Stimulated activated naive CD8-positive, alpha-beta T cell treated with anti-CD3 and anti-CD28 coated beads, Interleukin-15, amount 100 ng/mL, for 72 hours (primary cell): ENCODE measurements around the gene RAPGEF2.

Experiments
- ATAC-seq: fragments of 150-1000 bp; cut with Tn5 transposase; 2 replicates; pipeline ENCODE4 v1.10.0; 2021; ENCODE audit warnings: mild to moderate bottlenecking, moderate library complexity
- DNase-seq, 2 donors: peaks; one replicate each; pipeline ENCODE4 v3.0.0; 2021 to 2022
- H3K27ac Mint-ChIP-seq, 2 donors: one replicate each; pipeline ENCODE4 v1.8.0; 2022; ENCODE audit warnings: mild to moderate bottlenecking in 2 of 2, mixed read lengths in 2 of 2, moderate library complexity in 2 of 2
- H3K27me3 Mint-ChIP-seq: one replicate; pipeline ENCODE4 v1.8.0; 2022; ENCODE audit warnings: mixed read lengths
- H3K4me1 Mint-ChIP-seq: one replicate; pipeline ENCODE4 v1.8.0; 2022; ENCODE audit warnings: mild to moderate bottlenecking, mixed read lengths
- H3K4me3 Mint-ChIP-seq, 2 donors: one replicate each; pipeline ENCODE4 v1.8.0; 2022; ENCODE audit warnings: mild to moderate bottlenecking in 2 of 2, mixed read lengths in 2 of 2, moderate library complexity in 1 of 2
- H3K9me3 Mint-ChIP-seq, 2 donors: one replicate each; pipeline ENCODE4 v1.8.0; 2022; ENCODE audit warnings: mixed read lengths in 2 of 2

Gene RAPGEF2

DNA sequence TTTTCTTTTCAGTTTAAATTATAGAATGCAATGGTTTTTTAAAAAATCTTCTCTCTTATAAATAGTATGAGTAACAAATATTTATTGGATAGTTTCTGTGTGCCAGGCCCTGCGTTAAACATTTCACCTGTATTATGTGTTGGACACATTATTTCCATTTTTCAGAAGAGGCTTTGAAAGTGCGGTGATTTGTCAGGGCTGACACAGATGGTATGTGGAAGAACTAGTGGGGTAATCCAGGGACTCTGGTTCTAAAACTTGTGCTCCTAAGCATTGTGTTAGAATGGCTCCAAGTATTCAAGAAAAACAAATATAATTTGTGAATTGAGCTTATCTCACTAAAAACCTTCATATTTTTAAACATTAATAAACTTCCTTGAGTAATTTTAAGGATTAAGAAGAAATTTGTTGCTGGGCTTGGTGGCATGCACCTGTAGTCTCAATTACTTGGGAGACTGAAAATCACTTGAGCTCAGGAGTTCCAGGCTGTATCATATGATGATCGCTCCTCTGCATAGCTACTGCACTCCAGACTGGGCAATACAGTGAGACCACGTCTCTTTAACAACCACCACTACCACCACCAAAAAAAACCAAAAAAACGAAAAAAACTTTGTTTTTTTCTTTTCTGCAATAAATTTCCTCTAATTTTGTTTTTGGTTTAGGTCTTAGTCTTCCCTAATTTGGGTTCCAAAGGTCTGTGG is 40.0 kb downstream of the RAPGEF2 start:
- H3K9me3 Mint-ChIP-seq = no peaks in the 10 kb centered on the region
- H3K4me1 Mint-ChIP-seq = peaks cover 16% of the 10 kb centered on the region
- no peak overlapping the region for H3K4me3 Mint-ChIP-seq
- H3K27ac Mint-ChIP-seq = no peak overlapping the region
- no peak for DNase-seq
- H3K27me3 Mint-ChIP-seq = no peaks in the 10 kb centered on the region
- no peak for ATAC-seq

- ATAC-seq = no peak
- H3K9me3 Mint-ChIP-seq = no peaks in the 10 kb centered on the region
- no peaks in the 10 kb centered on the region for H3K27me3 Mint-ChIP-seq
- DNase-seq = no peak
- H3K4me3 Mint-ChIP-seq = no peak overlapping the region
- peaks cover 10% of the 10 kb centered on the region for H3K4me1 Mint-ChIP-seq
- H3K27ac Mint-ChIP-seq = no peak overlapping the region
These were observed 40.8 kb downstream of the RAPGEF2 start for GRCh38 chr4:159143687-159144086.

GRCh38 chr4:159144112-159144694 is 41.3 kb downstream of the RAPGEF2 start:
- Mint-ChIP-seq H3K27ac (no peak overlapping the region), H3K4me3 (no peak overlapping the region), H3K4me1 (peaks cover 5% of the 10 kb centered on the region), H3K27me3 (no peaks in the 10 kb centered on the region), H3K9me3 (no peaks in the 10 kb centered on the region)
- DNase-seq (no peak), ATAC-seq (no peak)

- no peak for ATAC-seq
- no peak for DNase-seq
These were observed 42.6 kb downstream of the RAPGEF2 start for GRCh38 chr4:159145318-159145991.

GRCh38 chr4:159145992-159146330 is 43.1 kb downstream of the RAPGEF2 start:
- no peak for DNase-seq
- Mint-ChIP-seq H3K9me3 (no peaks in the 10 kb centered on the region), H3K27ac (no peak overlapping the region), H3K4me1 (peaks cover 5% of the 10 kb centered on the region), H3K27me3 (no peaks in the 10 kb centered on the region), H3K4me3 (no peak overlapping the region)
- ATAC-seq = no peak

More at GRCh38 chr4:159145318-159145991, 42.6 kb downstream of the RAPGEF2 start:
- peak overlapping the region in 1 of 2 donors; percentile 67 for H3K27ac Mint-ChIP-seq
- peaks cover 5% of the 10 kb centered on the region for H3K4me1 Mint-ChIP-seq
- H3K9me3 Mint-ChIP-seq = no peaks in the 10 kb centered on the region
- H3K27me3 Mint-ChIP-seq = no peaks in the 10 kb centered on the region
- no peak overlapping the region for H3K4me3 Mint-ChIP-seq

GRCh38 chr4:159146488-159146887 is 43.6 kb downstream of the RAPGEF2 start:
- H3K9me3 Mint-ChIP-seq = no peaks in the 10 kb centered on the region
- no peak overlapping the region for H3K27ac Mint-ChIP-seq
- DNase-seq (no peak), ATAC-seq (no peak)
- no peaks in the 10 kb centered on the region for H3K27me3 Mint-ChIP-seq
- H3K4me1 Mint-ChIP-seq = peaks cover 5% of the 10 kb centered on the region
- no peak overlapping the region for H3K4me3 Mint-ChIP-seq

GRCh38 chr4:159148441-159148840 is 45.6 kb downstream of the RAPGEF2 start:
- no peak overlapping the region for H3K4me3 Mint-ChIP-seq
- ATAC-seq (no peak), DNase-seq (no peak)
- H3K27me3 Mint-ChIP-seq = no peaks in the 10 kb centered on the region
- peaks cover 5% of the 10 kb centered on the region for H3K4me1 Mint-ChIP-seq
- no peak overlapping the region for H3K27ac Mint-ChIP-seq
- H3K9me3 Mint-ChIP-seq = no peaks in the 10 kb centered on the region

- Mint-ChIP-seq H3K27me3 (no peaks in the 10 kb centered on the region), H3K4me3 (no peak overlapping the region), H3K9me3 (no peaks in the 10 kb centered on the region), H3K27ac (no peak overlapping the region), H3K4me1 (peaks cover 5% of the 10 kb centered on the region)
- DNase-seq (no peak), ATAC-seq (no peak)
These were observed 46.8 kb downstream of the RAPGEF2 start for GRCh38 chr4:159149666-159150065.

DNA sequence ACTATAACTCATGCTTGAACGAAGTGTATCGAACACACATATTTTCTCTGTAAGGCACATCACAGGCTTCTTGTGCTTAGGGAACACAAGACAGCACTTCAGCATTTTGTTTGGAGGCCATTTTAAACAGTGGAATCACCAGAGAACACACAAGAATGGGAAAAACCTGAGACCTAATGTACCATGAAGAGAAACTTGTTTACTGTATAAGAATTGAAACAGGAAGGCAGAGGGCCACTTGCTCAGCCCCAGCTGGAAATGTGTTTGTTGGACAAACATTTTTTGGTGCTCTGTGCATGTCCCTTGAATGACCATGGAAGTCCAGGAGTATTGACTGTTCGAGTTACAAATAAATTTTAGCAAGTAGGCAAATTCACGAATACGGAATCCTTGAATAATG is 47.5 kb downstream of the RAPGEF2 start:
- H3K4me1 Mint-ChIP-seq = peaks cover 4% of the 10 kb centered on the region
- H3K27ac Mint-ChIP-seq = no peak overlapping the region

DNA sequence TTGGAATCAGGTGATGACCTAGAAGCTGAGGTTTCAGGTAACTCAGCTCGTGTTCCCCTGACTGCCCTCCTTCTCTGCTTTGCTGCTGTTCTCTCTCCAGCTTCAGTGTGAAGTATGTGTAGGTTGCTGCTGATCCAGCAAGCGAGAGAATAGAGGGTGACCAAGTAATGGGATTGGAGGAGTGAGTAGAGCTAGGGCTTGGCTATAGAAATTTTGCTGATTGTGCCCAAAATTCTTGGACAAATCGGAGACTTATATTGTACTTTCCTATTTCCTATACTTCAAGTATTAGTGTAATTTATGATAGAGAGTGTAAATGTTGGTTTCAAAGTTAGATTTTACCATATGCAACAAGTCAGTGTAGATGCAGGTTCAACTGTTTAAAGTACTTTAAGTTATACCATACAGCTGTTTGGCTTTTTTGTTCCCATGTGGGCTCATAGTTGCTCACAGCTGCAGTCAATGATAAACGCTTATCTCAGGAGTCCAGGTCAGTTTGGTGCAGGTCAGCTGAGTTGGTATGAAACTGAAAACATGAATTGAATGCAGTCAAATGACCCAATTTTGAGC is 48.0 kb downstream of the RAPGEF2 start:
- Mint-ChIP-seq H3K27me3 (no peaks in the 10 kb centered on the region), H3K9me3 (no peaks in the 10 kb centered on the region), H3K4me1 (no peaks in the 10 kb centered on the region), H3K4me3 (no peak overlapping the region), H3K27ac (no peak overlapping the region)
- no peak for ATAC-seq
- no peak for DNase-seq

More for the DNA sequence above, 47.5 kb downstream of the RAPGEF2 start:
- no peak for ATAC-seq
- no peak for DNase-seq
- H3K4me3 Mint-ChIP-seq = no peak overlapping the region
- no peaks in the 10 kb centered on the region for H3K9me3 Mint-ChIP-seq
- H3K27me3 Mint-ChIP-seq = no peaks in the 10 kb centered on the region

DNA sequence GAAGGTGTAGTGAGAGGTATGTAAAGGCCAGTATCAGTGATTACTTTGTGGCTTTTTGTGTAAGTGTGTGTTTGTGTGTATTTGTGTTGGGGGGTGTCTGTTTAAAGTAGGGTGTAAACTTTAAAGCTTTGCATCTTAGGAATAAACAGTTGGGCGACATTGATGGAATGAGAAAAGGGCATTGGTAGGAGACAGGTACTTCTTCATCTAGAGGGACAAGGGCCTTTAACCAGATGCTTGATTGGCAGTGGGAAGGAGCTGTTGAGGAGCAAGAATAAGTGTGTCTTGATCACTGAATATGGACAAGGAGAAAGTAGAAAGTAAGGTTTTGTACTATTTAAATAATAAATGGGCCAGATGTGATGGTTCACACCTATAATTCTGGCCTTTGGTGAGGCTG is 48.8 kb downstream of the RAPGEF2 start:
- no peaks in the 10 kb centered on the region for H3K4me1 Mint-ChIP-seq
- DNase-seq = no peak
- no peak overlapping the region for H3K4me3 Mint-ChIP-seq
- no peaks in the 10 kb centered on the region for H3K9me3 Mint-ChIP-seq
- no peak overlapping the region for H3K27ac Mint-ChIP-seq
- H3K27me3 Mint-ChIP-seq = no peaks in the 10 kb centered on the region
- ATAC-seq = no peak

DNA sequence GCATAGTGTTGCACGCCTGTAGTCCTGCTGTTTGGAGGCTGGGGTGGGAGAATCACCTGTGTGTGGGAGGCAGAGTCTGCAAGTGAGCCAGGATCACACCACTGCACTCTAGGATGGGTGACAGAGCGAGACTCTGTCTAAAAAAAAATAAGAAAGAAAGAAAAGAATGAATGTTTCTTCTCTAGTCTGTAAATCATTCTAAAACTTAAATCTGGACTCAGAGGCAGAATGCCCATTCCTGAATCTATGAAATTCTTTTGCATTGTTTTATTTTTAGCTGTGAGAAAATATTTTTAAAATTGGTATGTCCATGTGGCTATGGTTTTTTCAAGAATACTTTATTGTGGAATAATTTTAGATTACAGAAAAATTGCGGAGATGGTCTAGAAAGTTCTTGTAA is 49.3 kb downstream of the RAPGEF2 start:
- H3K4me1 Mint-ChIP-seq = no peaks in the 10 kb centered on the region
- H3K27me3 Mint-ChIP-seq = no peaks in the 10 kb centered on the region
- no peak for ATAC-seq
- DNase-seq = no peak
- H3K4me3 Mint-ChIP-seq = no peak overlapping the region
- no peaks in the 10 kb centered on the region for H3K9me3 Mint-ChIP-seq
- no peak overlapping the region for H3K27ac Mint-ChIP-seq

GRCh38 chr4:159153669-159154068 is 50.8 kb downstream of the RAPGEF2 start:
- DNase-seq = no peak
- no peak overlapping the region for H3K4me3 Mint-ChIP-seq
- ATAC-seq = no peak
- no peak overlapping the region for H3K27ac Mint-ChIP-seq
- H3K4me1 Mint-ChIP-seq = peaks cover 6% of the 10 kb centered on the region
- H3K9me3 Mint-ChIP-seq = no peaks in the 10 kb centered on the region
- H3K27me3 Mint-ChIP-seq = no peaks in the 10 kb centered on the region

DNA sequence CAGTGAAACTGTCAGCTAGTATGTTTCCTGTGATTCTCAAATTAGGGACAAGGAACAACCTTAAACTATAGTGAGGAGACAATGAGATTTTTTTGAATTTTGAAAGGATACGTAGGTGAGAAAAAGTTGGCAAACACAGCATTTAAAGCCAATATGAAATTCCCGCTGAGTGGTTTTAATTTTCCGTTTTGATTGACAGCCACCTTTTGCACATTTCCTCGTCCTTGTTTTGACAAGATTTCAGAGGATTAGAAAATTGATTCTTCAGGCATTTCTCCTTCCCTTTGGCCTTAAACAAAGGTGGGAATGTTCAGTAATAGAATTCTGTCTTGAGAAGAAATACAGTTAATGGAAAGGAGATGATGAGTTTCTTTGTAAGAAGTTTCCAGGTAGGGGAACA is 52.2 kb downstream of the RAPGEF2 start:
- DNase-seq (no peak), ATAC-seq (no peak)
- no peak overlapping the region for H3K27ac Mint-ChIP-seq
- peaks cover 6% of the 10 kb centered on the region for H3K4me1 Mint-ChIP-seq
- H3K27me3 Mint-ChIP-seq = no peaks in the 10 kb centered on the region
- no peaks in the 10 kb centered on the region for H3K9me3 Mint-ChIP-seq
- H3K4me3 Mint-ChIP-seq = no peak overlapping the region

- Mint-ChIP-seq H3K4me1 (peaks cover 6% of the 10 kb centered on the region), H3K4me3 (no peak overlapping the region), H3K27ac (no peak overlapping the region), H3K27me3 (no peaks in the 10 kb centered on the region), H3K9me3 (no peaks in the 10 kb centered on the region)
- DNase-seq (no peak), ATAC-seq (no peak)
These were observed 55.3 kb downstream of the RAPGEF2 start for GRCh38 chr4:159158083-159158617.

DNA sequence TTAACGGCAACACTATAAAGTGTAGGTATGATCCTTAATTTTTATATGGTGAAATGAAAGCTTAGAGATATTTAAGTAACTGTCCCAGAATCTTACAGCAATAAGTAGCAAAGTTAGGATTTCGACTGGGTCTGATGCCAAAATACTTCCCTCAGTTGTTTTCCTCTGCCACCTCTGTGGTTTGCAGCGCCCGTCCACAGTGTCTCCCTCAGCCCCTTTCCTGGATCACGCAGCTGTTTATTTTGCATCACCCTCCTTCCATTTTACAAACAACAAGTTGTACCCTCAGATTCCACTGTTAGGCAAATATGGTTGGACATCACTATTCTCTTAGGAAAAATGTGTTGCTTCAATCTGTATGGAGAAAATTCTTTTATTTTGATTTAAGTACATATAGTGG is 56.1 kb downstream of the RAPGEF2 start:
- ATAC-seq = no peak
- H3K9me3 Mint-ChIP-seq = no peaks in the 10 kb centered on the region
- no peak for DNase-seq

More for the DNA sequence above, 56.1 kb downstream of the RAPGEF2 start:
- H3K4me1 Mint-ChIP-seq = peaks cover 6% of the 10 kb centered on the region
- H3K4me3 Mint-ChIP-seq = no peak overlapping the region
- no peaks in the 10 kb centered on the region for H3K27me3 Mint-ChIP-seq
- no peak overlapping the region for H3K27ac Mint-ChIP-seq
